ENCODE data around the gene EPS8L2. TPM values are rescaled to one million over a fixed set of nuclear protein-coding genes. Genes with fewer than 3 reads are reported as not detected.

The EPS8L2 gene
- total and polyA plus RNA-seq, 2 of the 13 experiments (the other 11 are each of a cell fraction or from before 2014, with no cell fraction given): 89.3 to 416 TPM

DNA sequence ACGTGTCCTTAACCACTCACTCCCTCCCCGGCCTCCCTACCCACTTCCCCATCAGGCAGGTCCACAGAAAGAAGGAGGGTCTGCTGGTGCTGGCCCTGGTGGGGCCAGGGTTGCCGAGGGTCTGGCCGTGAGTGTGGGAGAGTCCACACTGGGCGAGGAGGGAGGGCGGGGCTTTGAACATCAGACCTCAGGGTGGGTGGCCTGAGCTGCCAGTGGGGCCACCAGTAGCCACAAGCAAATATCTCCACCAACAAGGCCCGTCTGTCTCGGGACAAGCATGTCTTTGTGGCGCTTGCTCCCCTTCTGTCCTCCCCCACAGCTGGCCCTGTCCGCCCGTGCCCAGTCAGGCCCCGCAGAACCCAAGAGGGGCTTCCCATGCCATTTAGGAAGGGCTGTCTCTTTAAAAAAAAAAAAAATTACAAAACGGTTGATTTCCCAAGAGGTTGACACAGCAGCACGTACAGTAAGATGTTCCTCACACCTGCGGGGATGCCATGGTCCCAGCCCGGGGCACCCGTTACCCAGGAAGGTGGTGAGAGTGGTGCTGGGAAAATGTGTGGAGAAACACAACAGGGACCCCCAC, 23.6 kb downstream of the EPS8L2 start (continued):
- TF ChIP-seq, protein P1, sequence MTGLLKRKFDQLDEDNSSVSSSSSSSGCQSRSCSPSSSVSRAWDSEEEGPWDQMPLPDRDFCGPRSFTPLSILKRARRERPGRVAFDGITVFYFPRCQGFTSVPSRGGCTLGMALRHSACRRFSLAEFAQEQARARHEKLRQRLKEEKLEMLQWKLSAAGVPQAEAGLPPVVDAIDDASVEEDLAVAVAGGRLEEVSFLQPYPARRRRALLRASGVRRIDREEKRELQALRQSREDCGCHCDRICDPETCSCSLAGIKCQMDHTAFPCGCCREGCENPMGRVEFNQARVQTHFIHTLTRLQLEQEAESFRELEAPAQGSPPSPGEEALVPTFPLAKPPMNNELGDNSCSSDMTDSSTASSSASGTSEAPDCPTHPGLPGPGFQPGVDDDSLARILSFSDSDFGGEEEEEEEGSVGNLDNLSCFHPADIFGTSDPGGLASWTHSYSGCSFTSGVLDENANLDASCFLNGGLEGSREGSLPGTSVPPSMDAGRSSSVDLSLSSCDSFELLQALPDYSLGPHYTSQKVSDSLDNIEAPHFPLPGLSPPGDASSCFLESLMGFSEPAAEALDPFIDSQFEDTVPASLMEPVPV (CRISPR knock-in tag; IDR thresholded peaks at IDR 0.05): 0 out of 2 replicates have a peak, but pooled peaks have one; percentile 4
- TF ChIP-seq RFXAP (CRISPR knock-in tag; IDR thresholded peaks at IDR 0.05; ENCODE audit: borderline replicate concordance) (peak; percentile 49; the same call in 1 of the 2 replicates), RBFOX2 (IDR thresholded peaks at IDR 0.05; ENCODE audit: low read depth, low read length) (peak; percentile 77), MED13 (CRISPR knock-in tag; IDR thresholded peaks at IDR 0.05) (peak; percentile 52; the same call in 1 of the 2 replicates), PHF20 (CRISPR knock-in tag; IDR thresholded peaks at IDR 0.05) (no peak), ZFP82 (CRISPR knock-in tag; IDR thresholded peaks at IDR 0.05; ENCODE audit: borderline replicate concordance) (no peak), KDM2A (CRISPR knock-in tag; IDR thresholded peaks at IDR 0.05; ENCODE audit: borderline replicate concordance, low read depth) (peak; percentile 87; the same call in 1 of the 2 replicates), PITX1 (CRISPR knock-in tag; IDR thresholded peaks at IDR 0.05) (0 out of 2 replicates have a peak, but pooled peaks have one; percentile 22), NR1H2 (CRISPR knock-in tag; IDR thresholded peaks at IDR 0.05; ENCODE audit: borderline replicate concordance, low read depth) (no peak), KLF6 (CRISPR knock-in tag; IDR thresholded peaks at IDR 0.05) (no peak), ZNF773 (CRISPR knock-in tag; IDR thresholded peaks at IDR 0.05; ENCODE audit: borderline replicate concordance) (no peak), PCBP1 (IDR thresholded peaks at IDR 0.05; ENCODE audit: borderline replicate concordance, low read depth, low read length) (0 out of 2 replicates have a peak, but pooled peaks have one; percentile 32)
- TF ChIP-seq, protein P2, sequence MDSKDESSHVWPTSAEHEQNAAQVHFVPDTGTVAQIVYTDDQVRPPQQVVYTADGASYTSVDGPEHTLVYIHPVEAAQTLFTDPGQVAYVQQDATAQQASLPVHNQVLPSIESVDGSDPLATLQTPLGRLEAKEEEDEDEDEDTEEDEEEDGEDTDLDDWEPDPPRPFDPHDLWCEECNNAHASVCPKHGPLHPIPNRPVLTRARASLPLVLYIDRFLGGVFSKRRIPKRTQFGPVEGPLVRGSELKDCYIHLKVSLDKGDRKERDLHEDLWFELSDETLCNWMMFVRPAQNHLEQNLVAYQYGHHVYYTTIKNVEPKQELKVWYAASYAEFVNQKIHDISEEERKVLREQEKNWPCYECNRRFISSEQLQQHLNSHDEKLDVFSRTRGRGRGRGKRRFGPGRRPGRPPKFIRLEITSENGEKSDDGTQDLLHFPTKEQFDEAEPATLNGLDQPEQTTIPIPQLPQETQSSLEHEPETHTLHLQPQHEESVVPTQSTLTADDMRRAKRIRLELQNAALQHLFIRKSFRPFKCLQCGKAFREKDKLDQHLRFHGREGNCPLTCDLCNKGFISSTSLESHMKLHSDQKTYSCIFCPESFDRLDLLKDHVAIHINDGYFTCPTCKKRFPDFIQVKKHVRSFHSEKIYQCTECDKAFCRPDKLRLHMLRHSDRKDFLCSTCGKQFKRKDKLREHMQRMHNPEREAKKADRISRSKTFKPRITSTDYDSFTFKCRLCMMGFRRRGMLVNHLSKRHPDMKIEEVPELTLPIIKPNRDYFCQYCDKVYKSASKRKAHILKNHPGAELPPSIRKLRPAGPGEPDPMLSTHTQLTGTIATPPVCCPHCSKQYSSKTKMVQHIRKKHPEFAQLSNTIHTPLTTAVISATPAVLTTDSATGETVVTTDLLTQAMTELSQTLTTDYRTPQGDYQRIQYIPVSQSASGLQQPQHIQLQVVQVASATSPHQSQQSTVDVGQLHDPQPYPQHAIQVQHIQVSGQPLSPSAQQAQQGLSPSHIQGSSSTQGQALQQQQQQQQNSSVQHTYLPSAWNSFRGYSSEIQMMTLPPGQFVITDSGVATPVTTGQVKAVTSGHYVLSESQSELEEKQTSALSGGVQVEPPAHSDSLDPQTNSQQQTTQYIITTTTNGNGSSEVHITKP (CRISPR knock-in tag; IDR thresholded peaks at IDR 0.05; ENCODE audit: low read depth): peak; percentile 87
- TF ChIP-seq, protein P3, sequence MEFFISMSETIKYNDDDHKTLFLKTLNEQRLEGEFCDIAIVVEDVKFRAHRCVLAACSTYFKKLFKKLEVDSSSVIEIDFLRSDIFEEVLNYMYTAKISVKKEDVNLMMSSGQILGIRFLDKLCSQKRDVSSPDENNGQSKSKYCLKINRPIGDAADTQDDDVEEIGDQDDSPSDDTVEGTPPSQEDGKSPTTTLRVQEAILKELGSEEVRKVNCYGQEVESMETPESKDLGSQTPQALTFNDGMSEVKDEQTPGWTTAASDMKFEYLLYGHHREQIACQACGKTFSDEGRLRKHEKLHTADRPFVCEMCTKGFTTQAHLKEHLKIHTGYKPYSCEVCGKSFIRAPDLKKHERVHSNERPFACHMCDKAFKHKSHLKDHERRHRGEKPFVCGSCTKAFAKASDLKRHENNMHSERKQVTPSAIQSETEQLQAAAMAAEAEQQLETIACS (CRISPR knock-in tag; IDR thresholded peaks at IDR 0.05): 0 out of 2 replicates have a peak, but pooled peaks have one; percentile 15
- TF ChIP-seq, protein P4, sequence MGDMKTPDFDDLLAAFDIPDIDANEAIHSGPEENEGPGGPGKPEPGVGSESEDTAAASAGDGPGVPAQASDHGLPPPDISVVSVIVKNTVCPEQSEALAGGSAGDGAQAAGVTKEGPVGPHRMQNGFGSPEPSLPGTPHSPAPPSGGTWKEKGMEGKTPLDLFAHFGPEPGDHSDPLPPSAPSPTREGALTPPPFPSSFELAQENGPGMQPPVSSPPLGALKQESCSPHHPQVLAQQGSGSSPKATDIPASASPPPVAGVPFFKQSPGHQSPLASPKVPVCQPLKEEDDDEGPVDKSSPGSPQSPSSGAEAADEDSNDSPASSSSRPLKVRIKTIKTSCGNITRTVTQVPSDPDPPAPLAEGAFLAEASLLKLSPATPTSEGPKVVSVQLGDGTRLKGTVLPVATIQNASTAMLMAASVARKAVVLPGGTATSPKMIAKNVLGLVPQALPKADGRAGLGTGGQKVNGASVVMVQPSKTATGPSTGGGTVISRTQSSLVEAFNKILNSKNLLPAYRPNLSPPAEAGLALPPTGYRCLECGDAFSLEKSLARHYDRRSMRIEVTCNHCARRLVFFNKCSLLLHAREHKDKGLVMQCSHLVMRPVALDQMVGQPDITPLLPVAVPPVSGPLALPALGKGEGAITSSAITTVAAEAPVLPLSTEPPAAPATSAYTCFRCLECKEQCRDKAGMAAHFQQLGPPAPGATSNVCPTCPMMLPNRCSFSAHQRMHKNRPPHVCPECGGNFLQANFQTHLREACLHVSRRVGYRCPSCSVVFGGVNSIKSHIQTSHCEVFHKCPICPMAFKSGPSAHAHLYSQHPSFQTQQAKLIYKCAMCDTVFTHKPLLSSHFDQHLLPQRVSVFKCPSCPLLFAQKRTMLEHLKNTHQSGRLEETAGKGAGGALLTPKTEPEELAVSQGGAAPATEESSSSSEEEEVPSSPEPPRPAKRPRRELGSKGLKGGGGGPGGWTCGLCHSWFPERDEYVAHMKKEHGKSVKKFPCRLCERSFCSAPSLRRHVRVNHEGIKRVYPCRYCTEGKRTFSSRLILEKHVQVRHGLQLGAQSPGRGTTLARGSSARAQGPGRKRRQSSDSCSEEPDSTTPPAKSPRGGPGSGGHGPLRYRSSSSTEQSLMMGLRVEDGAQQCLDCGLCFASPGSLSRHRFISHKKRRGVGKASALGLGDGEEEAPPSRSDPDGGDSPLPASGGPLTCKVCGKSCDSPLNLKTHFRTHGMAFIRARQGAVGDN (CRISPR knock-in tag; IDR thresholded peaks at IDR 0.05): peak; percentile 59; the same call in 1 of the 2 replicates
- TF ChIP-seq, protein P5, sequence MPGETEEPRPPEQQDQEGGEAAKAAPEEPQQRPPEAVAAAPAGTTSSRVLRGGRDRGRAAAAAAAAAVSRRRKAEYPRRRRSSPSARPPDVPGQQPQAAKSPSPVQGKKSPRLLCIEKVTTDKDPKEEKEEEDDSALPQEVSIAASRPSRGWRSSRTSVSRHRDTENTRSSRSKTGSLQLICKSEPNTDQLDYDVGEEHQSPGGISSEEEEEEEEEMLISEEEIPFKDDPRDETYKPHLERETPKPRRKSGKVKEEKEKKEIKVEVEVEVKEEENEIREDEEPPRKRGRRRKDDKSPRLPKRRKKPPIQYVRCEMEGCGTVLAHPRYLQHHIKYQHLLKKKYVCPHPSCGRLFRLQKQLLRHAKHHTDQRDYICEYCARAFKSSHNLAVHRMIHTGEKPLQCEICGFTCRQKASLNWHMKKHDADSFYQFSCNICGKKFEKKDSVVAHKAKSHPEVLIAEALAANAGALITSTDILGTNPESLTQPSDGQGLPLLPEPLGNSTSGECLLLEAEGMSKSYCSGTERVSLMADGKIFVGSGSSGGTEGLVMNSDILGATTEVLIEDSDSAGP (CRISPR knock-in tag; IDR thresholded peaks at IDR 0.05; ENCODE audit: borderline replicate concordance): peak; percentile 99

All from HepG2 (cell line).